ENCODE data around the gene NEK2. TPM values are rescaled to one million over a fixed set of nuclear protein-coding genes. Genes with fewer than 3 reads are reported as not detected.

NEK2 gene
- total and polyA plus RNA-seq, 2 of the 13 experiments (the other 11 are each of a cell fraction or from before 2014, with no cell fraction given): 10.9 to 40.8 TPM

DNA sequence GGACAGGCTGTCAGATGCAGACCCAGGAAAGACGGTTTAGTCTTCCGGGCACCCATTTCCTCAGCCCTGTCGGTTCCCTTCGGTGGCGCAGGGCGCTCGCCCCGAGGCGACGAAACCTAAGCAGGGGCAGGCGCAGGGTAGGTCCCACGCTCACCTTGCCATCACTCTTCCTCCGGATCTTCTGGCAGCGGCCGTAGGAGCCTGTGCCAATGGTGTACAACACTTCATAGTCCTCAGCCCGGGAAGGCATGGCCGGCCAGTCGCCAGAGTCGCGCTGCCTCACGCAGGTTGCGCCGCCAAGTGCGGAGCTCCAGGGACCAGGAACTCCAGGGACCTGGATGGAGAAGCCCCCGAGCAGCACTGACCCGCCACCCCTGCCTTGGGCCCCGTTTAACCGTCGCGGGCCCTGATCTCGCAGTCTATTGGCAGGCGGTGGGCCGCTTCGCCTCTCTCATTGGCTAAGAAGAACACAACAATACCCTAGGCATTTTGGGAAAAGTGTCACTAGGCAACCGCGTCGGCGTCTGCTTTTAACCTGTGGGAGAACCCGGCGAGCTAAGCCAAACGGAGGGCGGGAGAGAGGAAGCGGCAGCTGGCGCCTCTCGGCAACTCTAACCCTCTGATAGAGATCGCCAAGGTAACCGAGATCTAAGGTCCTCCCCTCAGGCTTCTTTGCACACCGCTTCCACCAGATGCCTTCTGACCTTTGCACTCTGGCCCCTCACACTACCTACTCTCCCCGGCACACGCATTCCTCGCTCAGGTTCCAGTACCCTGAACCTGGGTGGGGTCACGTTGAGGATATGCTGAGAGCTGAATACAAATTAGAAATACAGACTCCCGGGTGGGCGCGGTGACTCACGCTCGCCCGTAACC lies at the start of gene NEK2 (continued):
- 0 out of 2 replicates have a peak, but pooled peaks have one; percentile 46 for TF ChIP-seq ZNF629 (CRISPR knock-in tag; conservative IDR thresholded peaks at IDR 0.05)
- TF ChIP-seq TBL1XR1 (IDR thresholded peaks at IDR 0.05; ENCODE audit: borderline replicate concordance, low read length, partially characterized antibody): peak; percentile 44
- peak; percentile 97 for TF ChIP-seq NR2F6 (IDR thresholded peaks at IDR 0.05)
- TF ChIP-seq NR2F6 (CRISPR knock-in tag; IDR thresholded peaks at IDR 0.05): peak; percentile 98
- no peak for TF ChIP-seq DNMT1 (CRISPR knock-in tag; IDR thresholded peaks at IDR 0.05)
- TF ChIP-seq FOSL1 (CRISPR knock-in tag; IDR thresholded peaks at IDR 0.05; ENCODE audit: borderline replicate concordance): peak; percentile 100
- TF ChIP-seq RXRA (CRISPR knock-in tag; IDR thresholded peaks at IDR 0.05): peak; percentile 93
- peak; percentile 74; the same call in 1 of the 2 replicates for TF ChIP-seq HIVEP1 (CRISPR knock-in tag; IDR thresholded peaks at IDR 0.05)
- 0 out of 2 replicates have a peak, but pooled peaks have one; percentile 31 for TF ChIP-seq TOE1 (CRISPR knock-in tag; IDR thresholded peaks at IDR 0.05)
- TF ChIP-seq HMG20A (CRISPR knock-in tag; IDR thresholded peaks at IDR 0.05; ENCODE audit: borderline replicate concordance): peak; percentile 45; the same call in 1 of the 2 replicates
- no peak for TF ChIP-seq MLXIP (CRISPR knock-in tag; IDR thresholded peaks at IDR 0.05; ENCODE audit: borderline replicate concordance)
- TF ChIP-seq, protein P1, sequence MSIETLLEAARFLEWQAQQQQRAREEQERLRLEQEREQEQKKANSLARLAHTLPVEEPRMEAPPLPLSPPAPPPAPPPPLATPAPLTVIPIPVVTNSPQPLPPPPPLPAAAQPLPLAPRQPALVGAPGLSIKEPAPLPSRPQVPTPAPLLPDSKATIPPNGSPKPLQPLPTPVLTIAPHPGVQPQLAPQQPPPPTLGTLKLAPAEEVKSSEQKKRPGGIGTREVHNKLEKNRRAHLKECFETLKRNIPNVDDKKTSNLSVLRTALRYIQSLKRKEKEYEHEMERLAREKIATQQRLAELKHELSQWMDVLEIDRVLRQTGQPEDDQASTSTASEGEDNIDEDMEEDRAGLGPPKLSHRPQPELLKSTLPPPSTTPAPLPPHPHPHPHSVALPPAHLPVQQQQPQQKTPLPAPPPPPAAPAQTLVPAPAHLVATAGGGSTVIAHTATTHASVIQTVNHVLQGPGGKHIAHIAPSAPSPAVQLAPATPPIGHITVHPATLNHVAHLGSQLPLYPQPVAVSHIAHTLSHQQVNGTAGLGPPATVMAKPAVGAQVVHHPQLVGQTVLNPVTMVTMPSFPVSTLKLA (IDR thresholded peaks at IDR 0.05): peak; percentile 71; the same call in 1 of the 2 replicates
- TF ChIP-seq ZBTB25 (CRISPR knock-in tag; IDR thresholded peaks at IDR 0.05): peak; percentile 33; the same call in 1 of the 2 replicates
- TF ChIP-seq, protein P2, sequence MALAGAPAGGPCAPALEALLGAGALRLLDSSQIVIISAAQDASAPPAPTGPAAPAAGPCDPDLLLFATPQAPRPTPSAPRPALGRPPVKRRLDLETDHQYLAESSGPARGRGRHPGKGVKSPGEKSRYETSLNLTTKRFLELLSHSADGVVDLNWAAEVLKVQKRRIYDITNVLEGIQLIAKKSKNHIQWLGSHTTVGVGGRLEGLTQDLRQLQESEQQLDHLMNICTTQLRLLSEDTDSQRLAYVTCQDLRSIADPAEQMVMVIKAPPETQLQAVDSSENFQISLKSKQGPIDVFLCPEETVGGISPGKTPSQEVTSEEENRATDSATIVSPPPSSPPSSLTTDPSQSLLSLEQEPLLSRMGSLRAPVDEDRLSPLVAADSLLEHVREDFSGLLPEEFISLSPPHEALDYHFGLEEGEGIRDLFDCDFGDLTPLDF (CRISPR knock-in tag; IDR thresholded peaks at IDR 0.05): peak; percentile 71
- peak; percentile 93 for TF ChIP-seq KDM5A (IDR thresholded peaks at IDR 0.05; ENCODE audit: borderline replicate concordance, low read length)
- no peak for TF ChIP-seq ZNF572 (CRISPR knock-in tag; IDR thresholded peaks at IDR 0.05)
- TF ChIP-seq IRX3 (CRISPR knock-in tag; IDR thresholded peaks at IDR 0.05; ENCODE audit: borderline replicate concordance, low read depth): no peak
- TF ChIP-seq CBFB (CRISPR knock-in tag; IDR thresholded peaks at IDR 0.05): peak; percentile 72; the same call in 1 of the 2 replicates
- peak; percentile 99 for TF ChIP-seq HNF4A (CRISPR knock-in tag; IDR thresholded peaks at IDR 0.05)
- peak; percentile 31; the same call in 1 of the 2 replicates for TF ChIP-seq DR1 (CRISPR knock-in tag; IDR thresholded peaks at IDR 0.05)
- peak; percentile 99 for TF ChIP-seq JUN (CRISPR knock-in tag; IDR thresholded peaks at IDR 0.05)
- TF ChIP-seq SRSF9 (IDR thresholded peaks at IDR 0.05; ENCODE audit: borderline replicate concordance, insufficient read depth, low read depth, low read length, poor library complexity, severe bottlenecking): no peak
- TF ChIP-seq ZNF747 (CRISPR knock-in tag; IDR thresholded peaks at IDR 0.05; ENCODE audit: borderline replicate concordance): no peak

Data from HepG2 (cell line).